Measurements from ENCODE around the gene KRT86.
"Not testable (repeated sequence)": the region's sequence is repeated elsewhere in the genome, so short reads cannot be mapped to it uniquely, and the experiment has no call there.

KRT86 gene

GRCh38 chr12:52291267-52291935, 17.0 kb downstream of the KRT86 start, which contains the start of gene KRT81:
TSS of gene KRT81 (minus strand) at chr12:52291534. CDS start at chr12:52291465, 69 bp downstream.
- no peak for DNase-seq (ENCODE audit: low read depth in 2 of 2)

DNA sequence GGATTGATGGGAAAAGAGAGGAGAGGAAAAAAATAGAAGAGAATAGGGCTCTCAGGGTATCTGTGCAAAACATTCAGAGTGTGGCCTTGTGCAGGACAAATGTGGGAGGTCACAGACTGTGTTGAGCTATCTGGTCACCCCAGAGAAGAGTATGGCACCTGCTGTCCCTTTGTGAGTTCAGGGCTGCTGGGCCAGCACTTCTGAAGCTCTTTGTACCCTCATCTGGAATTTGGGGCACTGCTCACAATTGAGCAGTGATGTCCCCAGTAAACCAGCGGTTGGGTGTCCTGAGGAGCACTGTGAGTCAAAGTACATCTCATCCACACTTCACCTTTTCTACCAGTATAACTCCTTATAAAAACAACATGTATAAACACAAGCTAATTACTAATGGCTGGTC, 19.5 kb downstream of the KRT86 start:
- no peak for DNase-seq (ENCODE audit: low read depth in 2 of 2)

GRCh38 chr12:52294803-52295202, 20.4 kb downstream of the KRT86 start:
- no peak for DNase-seq (ENCODE audit: low read depth in 2 of 2)

DNA sequence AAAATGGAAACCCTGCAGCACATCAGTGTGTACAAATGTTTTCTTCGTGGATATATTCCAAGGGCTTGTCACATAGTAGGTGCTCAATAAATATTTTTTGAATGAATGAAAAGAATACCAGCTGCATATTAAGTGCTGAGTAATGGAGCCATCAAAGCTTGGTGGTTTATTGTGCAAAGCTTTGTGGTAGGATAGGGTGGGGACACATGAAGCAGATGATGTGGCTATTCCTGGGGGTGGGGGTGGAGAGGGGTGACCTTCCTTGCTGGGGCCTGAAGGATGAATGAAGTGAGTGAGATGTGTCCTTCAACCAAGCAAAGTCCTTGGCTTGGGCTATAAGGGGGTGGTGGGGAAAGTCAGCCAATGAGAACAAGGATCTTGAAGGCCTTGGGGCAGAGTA, 21.2 kb downstream of the KRT86 start:
- DNase-seq (ENCODE audit: low read depth in 2 of 2): no peak

DNA sequence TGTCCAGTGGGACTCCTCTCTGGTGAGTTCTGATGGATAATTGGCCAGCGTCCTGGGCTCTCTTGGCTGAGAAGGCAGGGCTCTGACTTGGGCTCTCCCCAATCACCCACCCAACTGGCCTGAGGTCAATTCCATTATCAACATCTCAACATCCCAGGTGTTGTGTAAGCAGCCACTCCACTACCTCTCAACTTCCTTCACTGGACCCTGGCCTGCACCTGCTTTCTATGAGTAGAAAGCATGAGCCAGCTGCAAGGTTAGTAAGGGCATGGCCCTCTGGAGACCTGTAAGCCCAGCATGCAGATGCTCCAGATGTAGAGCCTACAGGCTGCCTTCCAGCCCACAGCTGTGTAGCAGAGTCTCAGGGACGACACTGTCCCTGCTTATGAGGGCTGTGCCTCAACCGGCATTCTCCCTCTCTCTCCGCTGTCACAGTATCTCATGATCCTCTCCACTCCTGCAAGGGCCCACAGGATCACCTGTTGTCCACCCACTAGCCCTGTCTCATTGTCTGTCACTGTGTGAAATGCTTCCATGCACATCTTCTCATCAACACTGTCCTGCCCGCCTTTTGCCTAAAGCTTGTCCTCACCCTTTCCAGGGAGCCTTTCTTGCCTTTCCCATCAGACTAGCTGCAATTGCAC, 22.2 kb downstream of the KRT86 start:
- no peak for DNase-seq (ENCODE audit: low read depth in 2 of 2)

GRCh38 chr12:52298677-52299190, 24.3 kb downstream of the KRT86 start:
- DNase-seq (ENCODE audit: low read depth in 2 of 2): no peak

GRCh38 chr12:52300796-52301691, 26.6 kb downstream of the KRT86 start:
- DNase-seq (ENCODE audit: low read depth in 2 of 2): no peak

GRCh38 chr12:52301721-52302120, 27.3 kb downstream of the KRT86 start:
- DNase-seq (ENCODE audit: low read depth in 2 of 2): not testable (repeated sequence)

- not testable (repeated sequence) for DNase-seq (ENCODE audit: low read depth in 2 of 2)
Measured at GRCh38 chr12:52302242-52302914, 27.9 kb downstream of the KRT86 start.

DNA sequence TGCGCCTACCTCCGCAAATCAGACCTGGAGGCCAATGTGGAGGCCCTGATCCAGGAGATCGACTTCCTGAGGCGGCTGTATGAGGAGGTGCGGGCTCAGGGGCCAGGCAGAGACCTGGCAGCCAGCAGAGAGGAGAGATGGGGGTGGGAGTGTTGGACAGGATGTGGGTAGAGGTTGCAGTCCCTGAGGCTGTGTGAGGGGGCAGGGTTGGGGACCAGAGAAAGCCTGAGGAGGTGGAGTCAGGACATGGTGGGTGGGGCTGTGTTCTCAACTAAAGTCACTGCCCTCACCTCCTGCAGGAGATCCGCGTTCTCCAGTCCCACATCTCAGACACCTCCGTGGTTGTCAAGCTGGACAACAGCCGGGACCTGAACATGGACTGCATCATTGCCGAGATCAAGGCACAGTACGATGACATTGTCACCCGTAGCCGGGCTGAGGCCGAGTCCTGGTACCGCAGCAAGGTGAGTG, 30.5 kb downstream of the KRT86 start:
- DNase-seq (ENCODE audit: low read depth in 2 of 2): not testable (repeated sequence)

- no peak for DNase-seq (ENCODE audit: low read depth in 2 of 2)
Measured at GRCh38 chr12:52305921-52306705, 31.7 kb downstream of the KRT86 start.

DNA sequence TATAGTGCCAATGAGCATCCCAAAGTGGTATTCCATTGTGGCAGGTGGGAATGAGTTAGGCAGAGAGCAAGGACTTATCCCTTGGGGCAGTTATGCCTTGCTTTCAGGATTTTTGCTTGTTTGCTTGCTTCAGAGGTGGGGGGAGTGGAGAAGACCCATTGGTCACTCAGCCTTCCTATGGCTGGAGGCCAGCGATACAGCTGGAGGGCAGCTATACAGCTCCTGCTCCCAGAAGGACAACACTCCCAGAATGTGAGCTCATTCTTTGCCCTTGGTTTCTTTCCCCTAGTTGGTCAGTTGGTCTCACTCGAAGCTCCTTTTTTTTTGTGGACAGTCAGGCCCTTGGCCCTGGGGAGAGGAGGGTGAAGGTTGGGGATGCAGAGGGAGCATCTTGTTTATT, 32.3 kb downstream of the KRT86 start:
- DNase-seq (ENCODE audit: low read depth in 2 of 2): no peak

GRCh38 chr12:52307836-52308805, 33.7 kb downstream of the KRT86 start:
- no peak for DNase-seq (ENCODE audit: low read depth in 2 of 2)

DNA sequence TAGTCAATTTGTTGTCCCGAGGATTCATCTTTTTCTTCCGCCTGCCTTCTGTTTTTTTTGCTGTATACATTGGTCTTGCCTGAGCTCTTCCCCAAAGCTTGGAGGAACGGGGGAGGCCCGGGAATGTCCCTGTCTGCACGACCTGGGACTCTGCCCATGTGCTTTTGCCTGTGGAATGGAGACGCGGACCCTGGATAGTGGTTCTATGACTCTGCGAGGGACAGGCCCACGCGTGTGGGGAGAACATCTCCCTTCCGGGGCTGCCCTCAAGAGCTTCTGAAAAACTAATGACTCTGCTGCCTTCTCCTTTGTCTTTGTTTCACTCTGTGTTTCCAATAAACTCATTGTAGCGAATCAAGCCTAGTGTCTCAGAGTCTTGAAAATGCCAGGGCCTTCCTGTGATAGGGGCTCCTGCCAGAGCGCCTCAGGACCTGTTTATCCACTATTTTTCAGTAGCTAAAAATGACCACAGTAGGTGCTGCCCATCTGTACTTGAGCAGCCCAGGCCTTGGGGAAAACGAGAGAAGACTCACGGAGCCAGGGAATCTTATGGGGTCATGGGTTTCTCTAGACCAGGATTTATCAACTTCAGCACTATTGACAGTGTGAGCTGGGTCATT, 34.5 kb downstream of the KRT86 start:
- DNase-seq (ENCODE audit: low read depth in 2 of 2): no peak

GRCh38 chr12:52310622-52311284, 36.3 kb downstream of the KRT86 start:
- no peak for DNase-seq (ENCODE audit: low read depth in 2 of 2)

DNA sequence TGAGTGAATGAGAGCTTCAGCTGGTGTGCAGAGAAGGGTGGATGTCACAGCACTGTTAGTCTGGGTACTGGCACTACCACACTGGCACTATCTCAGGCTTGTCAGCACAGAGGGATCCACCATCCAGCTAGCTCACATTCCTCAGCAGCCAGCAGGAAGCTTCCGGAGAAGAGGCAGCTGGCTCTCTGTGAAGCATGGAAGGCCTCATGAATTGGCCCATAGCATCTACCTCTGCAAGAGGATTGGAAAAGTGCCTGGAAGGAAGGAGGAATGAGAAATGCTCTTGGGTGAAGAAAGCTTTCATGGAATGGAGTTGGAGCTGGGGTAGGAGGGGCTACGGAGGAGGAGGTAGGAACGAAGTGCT, 36.8 kb downstream of the KRT86 start:
- no peak for DNase-seq (ENCODE audit: low read depth in 2 of 2)

- no peak for DNase-seq (ENCODE audit: low read depth in 2 of 2)
Measured at GRCh38 chr12:52312086-52312485, 37.6 kb downstream of the KRT86 start.

DNA sequence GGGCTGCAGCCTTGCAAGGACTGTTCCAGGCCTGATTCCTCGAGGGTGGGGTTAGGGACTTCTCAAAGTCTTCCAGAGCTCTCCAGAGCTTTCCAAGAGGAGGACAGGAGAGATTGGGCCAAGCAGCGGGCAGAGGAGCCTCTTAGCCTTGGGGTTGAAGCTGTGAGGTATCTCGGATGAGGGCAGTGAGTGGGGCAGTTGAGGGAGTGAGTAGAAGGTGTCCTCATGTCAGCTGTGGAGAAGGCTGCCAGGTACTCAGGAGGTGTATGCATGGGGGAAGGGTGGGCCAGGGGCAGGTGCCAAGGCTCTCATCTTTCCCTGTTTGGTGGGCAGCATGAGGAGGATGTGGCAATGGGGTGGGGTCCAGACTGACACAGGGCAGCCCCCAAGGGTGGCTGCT, 39.0 kb downstream of the KRT86 start:
- DNase-seq (ENCODE audit: low read depth in 2 of 2): no peak

GRCh38 chr12:52313926-52314325, 39.5 kb downstream of the KRT86 start:
- no peak for DNase-seq (ENCODE audit: low read depth in 2 of 2)

All from stimulated activated CD4-positive, alpha-beta T cell treated with anti-CD3 and anti-CD28 coated beads, Interleukin-1b, Interleukin-23, amount 100 ng/mL, for 4 hours (primary cell).